CD4-positive, alpha-beta T cell (primary cell): ENCODE measurements around the gene UBE4B. TPM values are rescaled to one million over a fixed set of nuclear protein-coding genes. Genes with fewer than 3 reads are reported as not detected.

Experiments used
- ATAC-seq: fragments of 200-7000 bp; cut with Tn5 transposase; one replicate; pipeline ENCODE4 v1.10.0; 2022; ENCODE audit warnings: mild to moderate bottlenecking; ENCODE audit not compliant: poor library complexity
- CTCF ChIA-PET: fragments of 350-600 bp; sonication (Branson Sonifier 250); formaldehyde crosslinking; loops from one replicate; lab custom pipeline; 2021; ENCODE audit warnings: antibody characterized with exemption, inconsistent platforms; lab: Charles Lee
- POLR2A ChIA-PET: fragments of 350-600 bp; sonication (Branson Sonifier 250); formaldehyde crosslinking; loops from one replicate; lab custom pipeline; 2021; ENCODE audit warnings: antibody characterized with exemption, inconsistent platforms; lab: Charles Lee
- DNase-seq, 14 experiments: peaks; one replicate each; pipeline ENCODE4 v3.0.0-alpha.2; 2013 to 2020; ENCODE audit warnings: mixed read lengths in 2 of 14
- H3K27ac ChIP-seq, 2 donors: one replicate each; pipeline versions ENCODE4 v1.5.1 to v1.7.0; 2013; ENCODE audit warnings: low read length in 2 of 2, low read depth in 1 of 2, mild to moderate bottlenecking in 1 of 2
- H3K27me3 ChIP-seq, 2 experiments: 1 replicate in 1 of 2; 2 replicates in 1 of 2; pipeline versions ENCODE4 v1.6.1 to v1.7.0; 2013; ENCODE audit warnings: low read length in 2 of 2, control low read depth in 1 of 2, mild to moderate bottlenecking in 1 of 2, moderate library complexity in 1 of 2; ENCODE audit not compliant: insufficient read depth in 2 of 2, control insufficient read depth in 1 of 2
- H3K36me3 ChIP-seq: one replicate; pipeline ENCODE4 v1.6.1; 2013; ENCODE audit warnings: low read length, control low read depth; ENCODE audit not compliant: insufficient read depth
- H3K4me1 ChIP-seq: one replicate; pipeline ENCODE4 v1.6.1; 2013; ENCODE audit warnings: low read length, control low read depth; ENCODE audit not compliant: insufficient read depth
- H3K4me3 ChIP-seq: one replicate; pipeline ENCODE4 v1.5.1; 2013; ENCODE audit warnings: mild to moderate bottlenecking, low read length, moderate library complexity
- H3K9me3 ChIP-seq, 2 experiments: 1 replicate in 1 of 2; 2 replicates in 1 of 2; pipeline versions ENCODE4 v1.6.1 to v1.7.0; 2013; ENCODE audit warnings: low read length in 2 of 2, mild to moderate bottlenecking in 2 of 2, control low read depth in 1 of 2, moderate library complexity in 1 of 2; ENCODE audit not compliant: control insufficient read depth in 1 of 2, insufficient read depth in 1 of 2
- H3K27ac Mint-ChIP-seq: one replicate; pipeline ENCODE4 v1.8.0; 2020; ENCODE audit warnings: mixed read lengths
- H3K27me3 Mint-ChIP-seq: one replicate; pipeline ENCODE4 v1.8.0; 2021; ENCODE audit warnings: mixed read lengths
- H3K36me3 Mint-ChIP-seq: one replicate; pipeline ENCODE4 v1.8.0; 2021; ENCODE audit warnings: low read depth, mixed read lengths
- H3K4me1 Mint-ChIP-seq: one replicate; pipeline ENCODE4 v1.8.0; 2021; ENCODE audit warnings: low read depth, mixed read lengths
- H3K4me3 Mint-ChIP-seq: one replicate; pipeline ENCODE4 v1.8.0; 2020; ENCODE audit warnings: mild to moderate bottlenecking, mixed read lengths
- H3K9me3 Mint-ChIP-seq: one replicate; pipeline ENCODE4 v1.8.0; 2020; ENCODE audit warnings: mixed read lengths
- intact Hi-C, 2 experiments: fragments of 100-400 bp; cut with DNase I in 1 of 2; cut with micrococcal nuclease in 1 of 2; formaldehyde crosslinking; loops; one replicate each; pipeline versions ENCODE4 v1.15.1 to v1.9.0; 2023 to 2025; cut with DNase I, micrococcal nuclease
- total RNA-seq, 174 experiments: library from RNA in 2 of 174; stranded (reverse) in 2 of 174; gene quantifications; one replicate each; pipeline ENCODE4 v1.2.3 and lab custom pipeline; 2021 to 2026
- TF ChIP-seq, protein P1 (sequence below): fragments of 200-600 bp; IDR thresholded peaks from one replicate; pipeline ENCODE4 v1.8.0; 2022; ENCODE audit warnings: antibody characterized with exemption, mild to moderate bottlenecking

Gene UBE4B
- total RNA-seq, 2 experiments from 2014 or later, result 27.9 to 28.7 TPM

- TF ChIP-seq, protein P1, sequence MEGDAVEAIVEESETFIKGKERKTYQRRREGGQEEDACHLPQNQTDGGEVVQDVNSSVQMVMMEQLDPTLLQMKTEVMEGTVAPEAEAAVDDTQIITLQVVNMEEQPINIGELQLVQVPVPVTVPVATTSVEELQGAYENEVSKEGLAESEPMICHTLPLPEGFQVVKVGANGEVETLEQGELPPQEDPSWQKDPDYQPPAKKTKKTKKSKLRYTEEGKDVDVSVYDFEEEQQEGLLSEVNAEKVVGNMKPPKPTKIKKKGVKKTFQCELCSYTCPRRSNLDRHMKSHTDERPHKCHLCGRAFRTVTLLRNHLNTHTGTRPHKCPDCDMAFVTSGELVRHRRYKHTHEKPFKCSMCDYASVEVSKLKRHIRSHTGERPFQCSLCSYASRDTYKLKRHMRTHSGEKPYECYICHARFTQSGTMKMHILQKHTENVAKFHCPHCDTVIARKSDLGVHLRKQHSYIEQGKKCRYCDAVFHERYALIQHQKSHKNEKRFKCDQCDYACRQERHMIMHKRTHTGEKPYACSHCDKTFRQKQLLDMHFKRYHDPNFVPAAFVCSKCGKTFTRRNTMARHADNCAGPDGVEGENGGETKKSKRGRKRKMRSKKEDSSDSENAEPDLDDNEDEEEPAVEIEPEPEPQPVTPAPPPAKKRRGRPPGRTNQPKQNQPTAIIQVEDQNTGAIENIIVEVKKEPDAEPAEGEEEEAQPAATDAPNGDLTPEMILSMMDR, result no peak
- H3K36me3 ChIP-seq, result no peaks in the 10 kb centered on the region
- no peaks in the 10 kb centered on the region for H3K4me1 ChIP-seq
- no peaks in the 10 kb centered on the region for H3K9me3 ChIP-seq
- ATAC-seq (no peak), DNase-seq (no peak)
- Mint-ChIP-seq H3K27me3 (peaks cover 5% of the 10 kb centered on the region), H3K4me3 (no peak overlapping the region), H3K9me3 (no peaks in the 10 kb centered on the region), H3K4me1 (no peaks in the 10 kb centered on the region), H3K27ac (no peak overlapping the region), H3K36me3 (no peaks in the 10 kb centered on the region)
- ChIA-PET POLR2A (no interaction called here), CTCF (no interaction called here)
- no peak overlapping the region for H3K4me3 ChIP-seq
- intact Hi-C loops, result no loop called here
- H3K27ac ChIP-seq, result no peak overlapping the region
- H3K27me3 ChIP-seq, result no peaks in the 10 kb centered on the region
Observed at GRCh38 chr1:10195570-10195969, 162.8 kb downstream of the UBE4B start.

DNA sequence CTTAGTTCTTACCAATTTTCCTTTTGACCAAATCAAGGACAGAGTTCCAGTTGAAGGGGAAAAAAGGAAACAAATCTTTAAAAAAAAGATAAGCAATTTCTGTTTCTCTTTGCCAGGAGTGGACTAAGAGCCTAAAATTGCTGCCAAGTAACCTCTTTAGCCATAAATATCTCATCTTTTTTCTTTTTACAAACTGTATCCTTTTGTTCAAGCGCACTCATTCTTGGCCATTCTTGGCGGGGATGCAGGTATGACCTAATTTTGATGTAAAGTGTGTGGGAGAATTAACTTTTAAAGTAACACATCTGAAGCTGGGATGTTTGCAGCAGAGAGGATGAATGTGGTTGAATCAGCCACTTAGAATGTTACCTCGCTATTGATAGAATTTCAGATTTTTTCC, 164.2 kb downstream of the UBE4B start:
- TF ChIP-seq, protein P1, result no peak
- Mint-ChIP-seq H3K27me3 (peaks cover 5% of the 10 kb centered on the region), H3K4me1 (no peaks in the 10 kb centered on the region), H3K27ac (no peak overlapping the region), H3K4me3 (no peak overlapping the region), H3K9me3 (no peaks in the 10 kb centered on the region), H3K36me3 (no peaks in the 10 kb centered on the region)
- Histone ChIP-seq H3K9me3 (no peaks in the 10 kb centered on the region), H3K36me3 (no peaks in the 10 kb centered on the region), H3K27ac (no peak overlapping the region), H3K4me3 (no peak overlapping the region), H3K27me3 (peaks cover 0 to 2% of the 10 kb centered on the region in 2 experiments), H3K4me1 (no peaks in the 10 kb centered on the region)
- no peak for ATAC-seq
- CTCF ChIA-PET, result no interaction called here
- POLR2A ChIA-PET, result no interaction called here
- intact Hi-C loops, result no loop called here
- no peak for DNase-seq

DNA sequence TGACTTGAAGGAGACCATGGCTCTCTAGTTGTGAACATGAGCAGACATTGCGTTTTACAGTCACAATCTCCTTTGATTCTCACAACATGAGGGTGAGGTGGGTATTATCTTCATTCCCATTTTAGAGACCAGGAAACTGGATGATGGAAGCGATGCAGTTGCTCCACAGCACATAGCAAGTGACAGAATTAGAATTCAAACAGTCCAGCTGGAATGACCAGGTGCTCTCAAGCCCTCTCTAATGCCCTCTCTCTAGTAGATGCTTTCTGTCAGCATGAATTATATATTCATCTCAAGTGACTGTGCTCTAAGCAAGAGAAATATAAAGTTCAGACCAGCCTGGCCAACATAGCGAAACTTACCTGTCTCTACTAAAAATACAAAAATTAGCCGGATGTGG, 167.9 kb downstream of the UBE4B start:
- Mint-ChIP-seq H3K9me3 (no peaks in the 10 kb centered on the region), H3K4me1 (no peaks in the 10 kb centered on the region), H3K36me3 (no peaks in the 10 kb centered on the region), H3K27ac (no peak overlapping the region), H3K4me3 (no peak overlapping the region), H3K27me3 (peaks cover 5% of the 10 kb centered on the region)
- no peak for DNase-seq
- Histone ChIP-seq H3K4me3 (no peak overlapping the region), H3K27ac (no peak overlapping the region), H3K9me3 (no peaks in the 10 kb centered on the region), H3K36me3 (no peaks in the 10 kb centered on the region), H3K27me3 (peaks cover 0 to 2% of the 10 kb centered on the region in 2 experiments), H3K4me1 (no peaks in the 10 kb centered on the region)
- ATAC-seq, result no peak
- TF ChIP-seq, protein P1, result no peak
- CTCF ChIA-PET, result no interaction called here
- POLR2A ChIA-PET, result no interaction called here
- intact Hi-C loops, result no loop called here
